Muscle layer of colon (tissue), 2 donors: ENCODE measurements around the gene UCHL3.

Experiments
- H3K27ac ChIP-seq: one replicate; pipeline ENCODE4 v1.7.0; 2013; ENCODE audit warnings: low read depth, mild to moderate bottlenecking, low read length, moderate library complexity
- H3K27me3 ChIP-seq, 2 donors: one replicate each; pipeline ENCODE4 v1.7.0; 2013; ENCODE audit warnings: low read length in 2 of 2, mild to moderate bottlenecking in 2 of 2; ENCODE audit not compliant: insufficient read depth in 2 of 2, control insufficient read depth in 1 of 2
- H3K36me3 ChIP-seq: one replicate; pipeline ENCODE4 v1.7.0; 2013; ENCODE audit warnings: mild to moderate bottlenecking, low read length; ENCODE audit not compliant: insufficient read depth
- H3K4me1 ChIP-seq: one replicate; pipeline ENCODE4 v1.7.0; 2013; ENCODE audit warnings: mild to moderate bottlenecking, low read length; ENCODE audit not compliant: insufficient read depth
- H3K4me3 ChIP-seq, 2 donors: one replicate each; pipeline ENCODE4 v1.7.0; 2013; ENCODE audit warnings: low read length in 2 of 2, low read depth in 1 of 2, mild to moderate bottlenecking in 1 of 2, moderate library complexity in 1 of 2
- H3K9ac ChIP-seq: one replicate; pipeline ENCODE4 v1.7.0; 2013; ENCODE audit warnings: low read length
- H3K9me3 ChIP-seq: one replicate; pipeline ENCODE4 v1.7.0; 2013; ENCODE audit warnings: mild to moderate bottlenecking, low read length
- donor health status: abdominal sarcoma.
- donor health status: Adenocarcinoma of cecum.

The UCHL3 gene

GRCh38 chr13:75651013-75651412 is 101.4 kb downstream of the UCHL3 start:
- Histone ChIP-seq H3K4me3 (no peak overlapping the region), H3K9me3 (no peaks in the 10 kb centered on the region), H3K27ac (no peak overlapping the region), H3K27me3 (no peaks in the 10 kb centered on the region), H3K4me1 (no peaks in the 10 kb centered on the region), H3K36me3 (no peaks in the 10 kb centered on the region), H3K9ac (no peak overlapping the region)

GRCh38 chr13:75652726-75653125 is 103.1 kb downstream of the UCHL3 start:
- Histone ChIP-seq H3K9me3 (no peaks in the 10 kb centered on the region), H3K27me3 (peaks cover 0 to 3% of the 10 kb centered on the region in 2 donors), H3K9ac (no peak overlapping the region), H3K4me3 (no peak overlapping the region), H3K4me1 (no peaks in the 10 kb centered on the region), H3K27ac (no peak overlapping the region), H3K36me3 (no peaks in the 10 kb centered on the region)
